H9 (cell line): ENCODE measurements around the gene KCNMA1. TPM values are rescaled to one million over a fixed set of nuclear protein-coding genes. Genes with fewer than 3 reads are reported as not detected.

Experiments used
- DNase-seq: peaks from one replicate; pipeline ENCODE4 v3.0.0-alpha.2; 2017
- H2AFZ ChIP-seq: one replicate; pipeline ENCODE4 v1.6.1; 2013; ENCODE audit warnings: mild to moderate bottlenecking, low read length, control low read depth, moderate library complexity
- H2AK5ac ChIP-seq: 2 replicates; pipeline ENCODE4 v1.6.1; 2013; ENCODE audit warnings: low read length, control low read depth, mixed read lengths; ENCODE audit not compliant: insufficient read length
- H2BK120ac ChIP-seq: one replicate; pipeline ENCODE4 v1.6.1; 2013; ENCODE audit warnings: low read depth, mild to moderate bottlenecking, low read length, control low read depth, inconsistent platforms; ENCODE audit not compliant: poor library complexity, severe bottlenecking
- H2BK12ac ChIP-seq: 2 replicates; pipeline ENCODE4 v1.6.1; 2013; ENCODE audit warnings: low read length, control low read depth, mixed read lengths, low read depth; ENCODE audit not compliant: insufficient read length
- H2BK15ac ChIP-seq: 2 replicates; pipeline ENCODE4 v1.6.1; 2013; ENCODE audit warnings: low read depth, low read length, control low read depth
- H2BK20ac ChIP-seq: one replicate; pipeline ENCODE4 v1.6.1; 2013; ENCODE audit warnings: low read depth, mild to moderate bottlenecking, low read length, control low read depth, inconsistent platforms; ENCODE audit not compliant: poor library complexity, severe bottlenecking
- H2BK5ac ChIP-seq: 2 replicates; pipeline ENCODE4 v1.6.1; 2013; ENCODE audit warnings: low read length, control low read depth, mixed read lengths; ENCODE audit not compliant: insufficient read length
- H3K14ac ChIP-seq: 2 replicates; pipeline ENCODE4 v1.6.1; 2013; ENCODE audit warnings: low read length, control low read depth; ENCODE audit not compliant: insufficient read depth
- H3K18ac ChIP-seq: 2 replicates; pipeline ENCODE4 v1.6.1; 2013; ENCODE audit warnings: low read depth, mild to moderate bottlenecking, mixed read lengths, low read length, control low read depth; ENCODE audit not compliant: insufficient read length
- H3K23ac ChIP-seq: 2 replicates; pipeline ENCODE4 v1.6.1; 2013; ENCODE audit warnings: low read length, control low read depth, mixed read lengths, low read depth; ENCODE audit not compliant: insufficient read length
- H3K23me2 ChIP-seq: 2 replicates; pipeline ENCODE4 v1.6.1; 2013; ENCODE audit warnings: low read depth, mild to moderate bottlenecking, mixed read lengths, low read length, control low read depth; ENCODE audit not compliant: insufficient read length, poor library complexity, severe bottlenecking
- H3K27ac ChIP-seq: 2 replicates; pipeline ENCODE4 v1.5.1; 2013; ENCODE audit warnings: low read length, control low read depth, mixed read lengths, low read depth; ENCODE audit not compliant: insufficient read length
- H3K27me3 ChIP-seq: 2 replicates; pipeline ENCODE4 v1.6.1; 2013; ENCODE audit warnings: low read length, control low read depth, inconsistent platforms; ENCODE audit not compliant: insufficient read depth
- H3K4ac ChIP-seq: 2 replicates; pipeline ENCODE4 v1.6.1; 2013; ENCODE audit warnings: low read depth, mild to moderate bottlenecking, control low read depth, inconsistent platforms, low read length, moderate library complexity
- H3K4me1 ChIP-seq: 2 replicates; pipeline ENCODE4 v1.6.1; 2013; ENCODE audit warnings: low read length, control low read depth, inconsistent platforms; ENCODE audit not compliant: insufficient read depth
- H3K4me2 ChIP-seq: 2 replicates; pipeline ENCODE4 v1.6.1; 2013; ENCODE audit warnings: low read length, control low read depth, mixed read lengths; ENCODE audit not compliant: insufficient read length, insufficient read depth
- H3K56ac ChIP-seq: 2 replicates; pipeline ENCODE4 v1.6.1; 2013; ENCODE audit warnings: low read depth, mild to moderate bottlenecking, mixed read lengths, low read length, control low read depth; ENCODE audit not compliant: insufficient read length
- H3K79me1 ChIP-seq: 2 replicates; pipeline ENCODE4 v1.6.1; 2013; ENCODE audit warnings: low read depth, mild to moderate bottlenecking, moderate library complexity, low read length, control low read depth, inconsistent platforms; ENCODE audit not compliant: insufficient read depth, poor library complexity, severe bottlenecking
- H3K79me2 ChIP-seq: 2 replicates; pipeline ENCODE4 v1.6.1; 2013; ENCODE audit warnings: low read length, control low read depth, inconsistent platforms; ENCODE audit not compliant: insufficient read depth
- H3K9ac ChIP-seq: 2 replicates; pipeline ENCODE4 v1.6.1; 2013; ENCODE audit warnings: low read length, control low read depth, mixed read lengths; ENCODE audit not compliant: insufficient read length; ENCODE audit errors: extremely low read depth
- H3K9me3 ChIP-seq: one replicate; pipeline ENCODE4 v1.6.1; 2013; ENCODE audit warnings: low read depth, low read length, inconsistent platforms; ENCODE audit not compliant: control insufficient read depth
- H3T11ph ChIP-seq: one replicate; pipeline ENCODE4 v1.6.1; 2013; ENCODE audit warnings: mild to moderate bottlenecking, low read length, control low read depth, inconsistent platforms
- H4K20me1 ChIP-seq: one replicate; pipeline ENCODE4 v1.6.1; 2013; ENCODE audit not compliant: control insufficient read depth, insufficient read length, insufficient read depth
- H4K5ac ChIP-seq: 2 replicates; pipeline ENCODE4 v1.6.1; 2013; ENCODE audit warnings: low read depth, mild to moderate bottlenecking, mixed read lengths, low read length, control low read depth; ENCODE audit not compliant: insufficient read length
- H4K8ac ChIP-seq: replicated peaks from 2 replicates; pipeline ENCODE4 v1.6.1; 2013; ENCODE audit warnings: low read length, control low read depth, mixed read lengths, low read depth; ENCODE audit not compliant: insufficient read length
- H4K91ac ChIP-seq: 2 replicates; pipeline ENCODE4 v1.6.1; 2013; ENCODE audit warnings: low read depth, mild to moderate bottlenecking, moderate library complexity, mixed read lengths, low read length, control low read depth; ENCODE audit not compliant: insufficient read length
- H3K27ac Mint-ChIP-seq, 3 experiments: 2 replicates in 2 of 3; 3 replicates in 1 of 3; pipeline ENCODE4 v1.8.0; 2020 to 2021; ENCODE audit warnings: mixed read lengths in 3 of 3, mild to moderate bottlenecking in 1 of 3, moderate library complexity in 1 of 3
- H3K27me3 Mint-ChIP-seq: 2 replicates; pipeline ENCODE4 v1.8.0; 2021; ENCODE audit warnings: low read depth, mild to moderate bottlenecking, moderate library complexity, mixed read lengths
- H3K36me3 Mint-ChIP-seq, 3 experiments: 2 replicates in 2 of 3; 3 replicates in 1 of 3; pipeline ENCODE4 v1.8.0; 2020 to 2021; ENCODE audit warnings: low read depth in 3 of 3, mixed read lengths in 3 of 3; ENCODE audit not compliant: insufficient read depth in 1 of 3
- H3K4me1 Mint-ChIP-seq, 2 experiments: 2 replicates each; pipeline ENCODE4 v1.8.0; 2020; ENCODE audit warnings: mixed read lengths in 2 of 2
- H3K4me3 Mint-ChIP-seq, 2 experiments: 2 replicates in 1 of 2; 3 replicates in 1 of 2; pipeline ENCODE4 v1.8.0; 2020 to 2021; ENCODE audit warnings: mild to moderate bottlenecking in 2 of 2, mixed read lengths in 2 of 2, moderate library complexity in 1 of 2
- H3K9me3 Mint-ChIP-seq, 2 experiments: 2 replicates in 1 of 2; 3 replicates in 1 of 2; pipeline ENCODE4 v1.8.0; 2020; ENCODE audit warnings: mild to moderate bottlenecking in 2 of 2, mixed read lengths in 2 of 2, moderate library complexity in 1 of 2
- WGBS: extraction: QIAGEN DNeasy Blood & Tissue Kit; methylation state at CpG from one replicate; pipeline ENCODE4 v1.1.7; 2013; ENCODE audit warnings: missing lambda C conversion rate, low lambda C conversion rate, mixed read lengths; ENCODE audit not compliant: insufficient read length; ENCODE audit errors: extremely low coverage; 5-methylcytosine and 5-hydroxymethylcytosine counted together
- total RNA-seq: library from RNA; stranded (reverse); gene quantifications from 2 replicates; pipeline ENCODE4 v1.2.1, GENCODE V29; 2021
- TF ChIP-seq, protein P1 (sequence below): fragments of 200-600 bp; sonication (generic); conservative IDR thresholded peaks from 3 replicates; pipeline ENCODE4 v1.8.0; 2021; ENCODE audit warnings: antibody characterized with exemption, mild to moderate bottlenecking

Gene KCNMA1
- total RNA-seq, 1 experiment from 2014 or later, result 2.0 TPM

DNA sequence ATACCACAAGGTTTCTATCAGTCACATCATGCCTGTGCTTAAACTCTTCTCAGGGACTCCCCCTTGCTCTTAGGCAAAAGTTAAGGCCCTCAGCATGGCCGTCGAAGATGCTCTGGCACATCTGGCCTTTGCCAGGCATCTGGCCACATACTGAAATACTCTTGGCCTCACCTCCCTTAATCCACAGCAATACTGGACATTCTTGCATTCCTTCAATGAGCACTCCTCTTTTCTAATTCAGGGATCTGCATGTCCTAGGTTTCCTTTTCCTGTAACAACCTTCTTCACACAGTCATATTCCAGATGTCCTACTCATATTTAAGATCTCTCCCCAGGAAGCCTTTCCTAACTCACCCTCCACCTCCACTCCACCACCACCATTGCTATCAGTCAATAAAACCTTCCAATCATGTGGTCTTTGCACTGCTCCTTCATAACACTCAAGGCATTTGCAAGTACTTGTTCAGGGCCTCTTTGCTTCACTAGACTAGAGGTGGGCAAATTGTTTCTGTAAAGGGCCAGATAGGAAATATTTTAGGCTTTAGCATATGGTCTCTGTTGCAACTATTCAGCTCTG lies 216.6 kb downstream of the KCNMA1 start:
- Histone ChIP-seq H3K79me1 (no peaks in the 10 kb centered on the region), H3K27ac (no peak overlapping the region), H3K4ac (no peak overlapping the region), H4K5ac (no peak overlapping the region), H3K23ac (no peak overlapping the region), H3K27me3 (no peaks in the 10 kb centered on the region), H3K4me2 (no peak overlapping the region), H3K18ac (no peak overlapping the region), H2BK120ac (no peak overlapping the region), H2BK12ac (no peak overlapping the region), H3K56ac (no peak overlapping the region), H2BK15ac (no peak overlapping the region), H2AFZ (no peak overlapping the region), H4K20me1 (no peaks in the 10 kb centered on the region), H3K23me2 (no peaks in the 10 kb centered on the region), H3K4me1 (no peaks in the 10 kb centered on the region), H2BK20ac (no peak overlapping the region), H4K8ac (no peak overlapping the region), H3K9me3 (no peaks in the 10 kb centered on the region), H4K91ac (no peak overlapping the region), H3K14ac (no peak overlapping the region), H3T11ph (no peak overlapping the region), H2AK5ac (no peak overlapping the region), H2BK5ac (no peak overlapping the region), H3K79me2 (no peaks in the 10 kb centered on the region), H3K9ac (no peak overlapping the region)
- Mint-ChIP-seq H3K4me1 (no peaks in the 10 kb centered on the region), H3K27me3 (peaks cover 5% of the 10 kb centered on the region; the same call in 1 of the 2 replicates), H3K27ac (no peak overlapping the region), H3K9me3 (no peaks in the 10 kb centered on the region), H3K4me3 (no peak overlapping the region), H3K36me3 (no peaks in the 10 kb centered on the region)
- no CpG with 5 or more reads among the region's 2 CpGs for WGBS
- TF ChIP-seq, protein P1, sequence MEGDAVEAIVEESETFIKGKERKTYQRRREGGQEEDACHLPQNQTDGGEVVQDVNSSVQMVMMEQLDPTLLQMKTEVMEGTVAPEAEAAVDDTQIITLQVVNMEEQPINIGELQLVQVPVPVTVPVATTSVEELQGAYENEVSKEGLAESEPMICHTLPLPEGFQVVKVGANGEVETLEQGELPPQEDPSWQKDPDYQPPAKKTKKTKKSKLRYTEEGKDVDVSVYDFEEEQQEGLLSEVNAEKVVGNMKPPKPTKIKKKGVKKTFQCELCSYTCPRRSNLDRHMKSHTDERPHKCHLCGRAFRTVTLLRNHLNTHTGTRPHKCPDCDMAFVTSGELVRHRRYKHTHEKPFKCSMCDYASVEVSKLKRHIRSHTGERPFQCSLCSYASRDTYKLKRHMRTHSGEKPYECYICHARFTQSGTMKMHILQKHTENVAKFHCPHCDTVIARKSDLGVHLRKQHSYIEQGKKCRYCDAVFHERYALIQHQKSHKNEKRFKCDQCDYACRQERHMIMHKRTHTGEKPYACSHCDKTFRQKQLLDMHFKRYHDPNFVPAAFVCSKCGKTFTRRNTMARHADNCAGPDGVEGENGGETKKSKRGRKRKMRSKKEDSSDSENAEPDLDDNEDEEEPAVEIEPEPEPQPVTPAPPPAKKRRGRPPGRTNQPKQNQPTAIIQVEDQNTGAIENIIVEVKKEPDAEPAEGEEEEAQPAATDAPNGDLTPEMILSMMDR, result no peak
- DNase-seq, result no peak
